AG04449 (cell line): ENCODE results near the gene GDF11.

Source experiments
- CTCF ChIA-PET: fragments of 350-600 bp; formaldehyde crosslinking; extraction: SDS; loops from one replicate; lab custom pipeline; 2021; ENCODE audit warnings: antibody characterized with exemption; lab: Yijun Ruan, JAX
- POLR2A ChIA-PET: fragments of 400-600, 350-600 bp; formaldehyde crosslinking; extraction: SDS; loops from one replicate; lab custom pipeline; 2020; ENCODE audit warnings: antibody characterized with exemption, inconsistent platforms; lab: Yijun Ruan, JAX
- DNase-seq: peaks from one replicate; pipeline ENCODE4 v3.0.0-alpha.2; 2010; ENCODE audit warnings: low read depth, low spot score
- H3K4me3 ChIP-seq: 2 replicates; pipeline ENCODE4 v1.5.1; 2011; ENCODE audit warnings: low read depth, mild to moderate bottlenecking, control low read depth, low read length
- TF ChIP-seq, protein P1 (sequence below): IDR thresholded peaks from one replicate; pipeline ENCODE4 v1.5.1; 2011; ENCODE audit warnings: mild to moderate bottlenecking, moderate library complexity, low read length, control low read depth, inconsistent platforms; ENCODE audit not compliant: insufficient read depth; ENCODE audit errors: missing control alignments

GDF11 gene

DNA sequence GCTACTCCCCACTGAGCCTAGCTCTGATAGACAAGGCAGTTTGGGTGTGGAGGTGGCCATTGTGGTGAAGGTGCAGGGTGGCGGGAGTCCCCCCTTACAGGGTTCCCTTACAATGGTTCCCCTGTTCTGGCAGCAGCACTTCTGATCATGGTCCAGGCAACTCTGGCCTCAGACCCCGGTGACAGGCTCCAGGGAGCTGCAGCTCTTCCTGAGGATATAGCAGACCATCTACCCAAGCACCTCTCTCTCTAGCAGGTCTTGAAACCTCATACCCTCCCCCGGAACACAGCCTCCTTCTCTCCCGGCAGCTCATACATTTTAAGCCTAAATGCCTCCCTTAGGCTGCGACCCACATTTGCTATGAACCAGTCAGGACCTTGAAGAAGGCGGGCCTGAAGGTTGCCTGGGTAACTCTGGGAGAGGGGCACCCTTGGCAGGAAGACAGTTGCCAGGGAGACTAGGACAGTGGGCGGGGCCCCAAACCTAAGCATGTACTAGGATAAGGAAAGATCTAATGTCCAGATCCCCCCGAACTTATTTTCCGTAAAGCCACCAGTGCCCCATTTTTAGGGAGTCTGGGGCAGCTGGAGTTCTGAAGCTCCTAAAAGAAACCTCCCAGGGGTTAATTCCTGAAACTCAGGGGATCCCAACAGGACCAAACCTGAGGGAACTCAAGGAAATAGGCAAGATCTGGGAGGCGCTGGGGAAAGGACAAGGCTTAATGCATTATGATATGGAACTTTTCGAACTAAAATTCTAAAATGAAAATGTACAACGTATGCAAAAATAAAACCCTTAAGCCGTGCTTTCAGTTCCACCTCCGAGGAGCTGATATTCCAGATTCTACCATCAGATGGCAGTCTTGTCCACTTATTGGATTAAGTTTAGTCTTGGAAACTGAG lies 4.5 kb upstream of the GDF11 start:
- H3K4me3 ChIP-seq: peak overlapping the region; percentile 78
- ChIA-PET CTCF (interaction anchor here (0.6 to 7.8 kb wide), 83 partner anchors 9 to 551 kb away, joined by 3 to 193 read pairs (median 6); partner anchors contain the start of genes BLOC1S1, CD63, DGKA and ERBB3), POLR2A (interaction anchor here (0.8 to 2.1 kb wide), 5 partner anchors 9 to 380 kb away, joined by 3 to 19 read pairs (median 4); partner anchors contain the start of genes CD63 and ZC3H10)
- DNase-seq: no peak
- TF ChIP-seq, protein P1, sequence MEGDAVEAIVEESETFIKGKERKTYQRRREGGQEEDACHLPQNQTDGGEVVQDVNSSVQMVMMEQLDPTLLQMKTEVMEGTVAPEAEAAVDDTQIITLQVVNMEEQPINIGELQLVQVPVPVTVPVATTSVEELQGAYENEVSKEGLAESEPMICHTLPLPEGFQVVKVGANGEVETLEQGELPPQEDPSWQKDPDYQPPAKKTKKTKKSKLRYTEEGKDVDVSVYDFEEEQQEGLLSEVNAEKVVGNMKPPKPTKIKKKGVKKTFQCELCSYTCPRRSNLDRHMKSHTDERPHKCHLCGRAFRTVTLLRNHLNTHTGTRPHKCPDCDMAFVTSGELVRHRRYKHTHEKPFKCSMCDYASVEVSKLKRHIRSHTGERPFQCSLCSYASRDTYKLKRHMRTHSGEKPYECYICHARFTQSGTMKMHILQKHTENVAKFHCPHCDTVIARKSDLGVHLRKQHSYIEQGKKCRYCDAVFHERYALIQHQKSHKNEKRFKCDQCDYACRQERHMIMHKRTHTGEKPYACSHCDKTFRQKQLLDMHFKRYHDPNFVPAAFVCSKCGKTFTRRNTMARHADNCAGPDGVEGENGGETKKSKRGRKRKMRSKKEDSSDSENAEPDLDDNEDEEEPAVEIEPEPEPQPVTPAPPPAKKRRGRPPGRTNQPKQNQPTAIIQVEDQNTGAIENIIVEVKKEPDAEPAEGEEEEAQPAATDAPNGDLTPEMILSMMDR: peak; percentile 56

DNA sequence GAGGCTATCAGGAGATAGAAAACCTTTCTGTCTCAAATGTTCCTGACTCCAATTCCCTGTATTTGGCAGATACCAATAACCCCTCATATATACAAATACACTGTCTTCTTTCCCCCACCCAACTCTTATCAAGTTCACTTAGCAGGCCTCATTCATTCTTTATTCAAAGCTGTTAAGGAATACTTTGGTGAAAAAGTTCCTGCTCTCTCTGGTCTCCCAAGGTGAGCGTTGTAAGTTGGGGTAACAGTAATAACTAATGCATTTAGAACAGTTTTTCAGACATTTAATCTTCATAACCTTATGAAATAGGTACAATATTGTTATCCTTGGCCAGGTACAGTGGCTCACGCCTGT lies 3.9 kb upstream of the GDF11 start:
- TF ChIP-seq, protein P1: no peak
- DNase-seq: no peak
- CTCF ChIA-PET: interaction anchor here (0.6 to 7.8 kb wide), 67 partner anchors 9 to 483 kb away, joined by 3 to 193 read pairs (median 7); partner anchors contain the start of genes BLOC1S1, CD63, DGKA and ERBB3
- H3K4me3 ChIP-seq: no peak overlapping the region
- POLR2A ChIA-PET: interaction anchor here (0.9 to 2.1 kb wide), 3 partner anchors 10 to 379 kb away, joined by 4 to 19 read pairs (median 4); partner anchors contain the start of genes CD63 and ZC3H10

DNA sequence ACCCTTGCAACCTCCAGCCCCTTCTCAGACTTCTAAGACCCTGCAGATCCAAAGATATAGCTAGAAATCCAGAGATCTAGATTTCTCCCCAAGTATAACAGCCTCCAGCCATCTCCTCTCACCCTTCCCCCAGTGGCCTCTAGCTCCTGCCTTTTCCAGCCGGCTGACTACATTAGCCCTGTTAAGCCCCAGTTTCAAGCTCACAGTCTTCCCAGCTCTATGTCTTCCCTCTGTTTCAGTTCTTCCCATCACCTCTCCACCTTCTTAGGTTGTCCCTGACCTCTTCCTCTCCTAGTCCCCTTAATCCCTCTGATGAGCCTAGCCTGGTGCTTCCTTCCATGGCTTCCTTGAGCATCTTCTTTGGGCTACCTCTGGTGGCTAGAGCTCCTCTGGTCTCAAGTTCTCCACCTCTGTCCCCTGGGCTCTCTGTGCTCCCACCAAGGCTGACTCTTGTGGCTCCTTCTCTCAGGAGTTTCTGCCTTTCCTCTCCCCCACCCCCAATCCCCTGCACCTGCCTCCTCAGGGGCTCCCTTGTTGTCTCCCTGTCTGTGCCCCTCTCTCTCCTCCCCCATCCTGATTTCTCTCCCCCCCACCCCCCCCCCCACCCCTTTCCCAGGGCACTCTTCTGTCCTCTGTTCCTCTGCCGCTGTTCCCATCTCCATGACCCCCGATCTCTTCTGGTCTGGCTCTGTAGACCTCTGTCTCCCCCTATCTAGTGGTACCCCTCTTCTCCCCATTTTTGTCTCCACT lies 816 bp upstream of the GDF11 start:
- TF ChIP-seq, protein P1: no peak
- H3K4me3 ChIP-seq: peak overlapping the region; percentile 75
- ChIA-PET CTCF (interaction anchor here (0.7 to 7.6 kb wide), 16 partner anchors 10 to 447 kb away, joined by 3 to 193 read pairs (median 4); partner anchors contain the start of genes DGKA, PA2G4, SMARCC2 and SUOX), POLR2A (interaction anchor here (1.0 to 3.2 kb wide), 2 partner anchors 13 to 76 kb away, joined by 3 to 15 read pairs; partner anchors contain the start of genes CD63, ORMDL2 and SARNP)
- DNase-seq: no peak

DNA sequence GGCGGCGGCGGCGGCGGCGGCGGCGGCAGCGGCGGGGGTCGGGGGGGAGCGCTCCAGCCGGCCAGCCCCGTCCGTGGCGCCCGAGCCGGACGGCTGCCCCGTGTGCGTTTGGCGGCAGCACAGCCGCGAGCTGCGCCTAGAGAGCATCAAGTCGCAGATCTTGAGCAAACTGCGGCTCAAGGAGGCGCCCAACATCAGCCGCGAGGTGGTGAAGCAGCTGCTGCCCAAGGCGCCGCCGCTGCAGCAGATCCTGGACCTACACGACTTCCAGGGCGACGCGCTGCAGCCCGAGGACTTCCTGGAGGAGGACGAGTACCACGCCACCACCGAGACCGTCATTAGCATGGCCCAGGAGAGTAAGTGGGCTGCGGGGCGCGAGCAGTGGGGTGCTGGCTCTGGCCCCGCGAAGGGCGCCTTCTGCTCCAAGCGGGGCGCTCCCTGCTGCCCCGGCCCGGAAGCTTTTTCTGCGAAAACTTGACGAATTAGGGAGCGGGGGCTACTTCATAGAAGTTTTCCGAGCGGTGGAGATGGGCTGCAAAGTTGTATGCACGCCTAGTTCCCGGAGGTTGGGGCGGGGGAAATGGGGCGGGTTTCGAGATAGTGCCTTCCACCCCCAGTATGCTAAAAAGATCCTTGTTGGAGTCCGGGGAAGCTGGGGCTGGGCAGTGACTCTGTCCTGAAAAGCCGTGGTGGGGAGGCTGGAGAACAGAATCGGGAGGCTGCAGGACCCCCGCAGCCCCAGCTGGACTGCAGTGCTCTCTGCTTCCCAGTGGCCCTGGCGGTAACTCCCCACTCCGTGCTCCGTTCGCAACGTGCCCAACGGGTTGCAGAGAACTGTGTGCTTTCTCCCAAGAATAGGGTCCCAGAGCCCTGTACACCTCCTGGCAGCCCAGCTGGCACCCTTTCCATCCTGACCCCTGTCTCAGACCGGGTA lies 751 bp downstream of the GDF11 start:
- no peak for DNase-seq
- H3K4me3 ChIP-seq: peak overlapping the region; percentile 75
- TF ChIP-seq, protein P1: peak; percentile 30
- CTCF ChIA-PET: interaction anchor here (0.7 to 8.5 kb wide), 15 partner anchors 6 to 298 kb away, joined by 3 to 60 read pairs (median 4); partner anchors contain the start of genes DGKA, MMP19 and SARNP
- POLR2A ChIA-PET: interaction anchor here (0.6 to 3.2 kb wide), 6 partner anchors 10 to 297 kb away, joined by 3 to 15 read pairs (median 3); partner anchors contain the start of genes CD63, ORMDL2 and SARNP

DNA sequence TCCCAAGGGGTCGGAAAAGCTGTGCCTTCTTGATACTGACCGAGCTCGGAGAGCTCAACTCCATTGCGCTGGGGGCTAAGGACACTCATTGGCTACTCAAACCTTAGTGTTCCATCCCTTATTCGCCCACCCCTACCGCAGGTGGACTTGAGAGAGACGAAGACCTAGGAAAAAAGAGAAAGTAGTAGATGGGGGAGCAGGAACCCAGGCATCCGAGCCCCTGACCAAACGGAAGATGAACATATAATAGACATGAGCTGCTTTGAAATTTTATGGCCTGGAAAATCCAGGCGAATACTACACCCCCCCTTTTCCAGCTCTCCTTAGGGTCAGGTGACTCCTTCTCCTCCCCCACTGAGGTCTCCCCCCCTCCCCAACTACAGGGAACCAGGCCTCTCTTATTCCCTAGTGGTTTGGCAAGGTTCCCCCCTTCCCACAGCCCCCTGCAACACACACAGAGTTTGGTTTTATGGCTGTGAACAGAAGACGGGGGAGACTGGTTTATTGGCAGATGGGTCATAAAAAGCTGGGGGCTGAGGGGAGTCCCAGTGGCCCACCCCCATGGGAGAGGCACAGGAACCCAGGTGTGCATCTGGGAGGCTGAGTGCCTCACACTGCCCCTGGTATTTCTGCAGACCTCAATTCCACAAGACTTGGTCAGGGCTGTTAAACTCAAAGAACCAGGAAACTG lies 1.6 kb downstream of the GDF11 start:
- ChIA-PET POLR2A (interaction anchor here (0.5 to 3.2 kb wide), 3 partner anchors 9 to 50 kb away, joined by 3 to 15 read pairs (median 3); partner anchors contain the start of gene CD63), CTCF (interaction anchor here (0.9 to 8.5 kb wide), 15 partner anchors 7 to 297 kb away, joined by 3 to 60 read pairs (median 5); partner anchors contain the start of genes DGKA and MMP19)
- TF ChIP-seq, protein P1: no peak
- no peak for DNase-seq
- H3K4me3 ChIP-seq: peak overlapping the region; percentile 75
